Stimulated activated CD4-positive, alpha-beta T cell treated with anti-CD3 and anti-CD28 coated beads, Interleukin-2, amount 100 ng/mL, for 48 hours (primary cell): ENCODE measurements around the gene NEK8.
"Not testable (repeated sequence)": the region's sequence is repeated elsewhere in the genome, so short reads cannot be mapped to it uniquely, and the experiment has no call there.

ENCODE experiments used
- DNase-seq, 2 donors: peaks; one replicate each; pipeline ENCODE4 v3.0.0-alpha.2; 2020

Gene NEK8

GRCh38 chr17:28710861-28711722 lies 17.5 kb upstream of the NEK8 start:
- peak; percentile 92 to 94 for DNase-seq

- DNase-seq, result no peak
These were observed 16.9 kb upstream of the NEK8 start, which contains the start of gene PROCA1 for GRCh38 chr17:28711723-28712031. PROCA1 (minus strand) TSS chr17:28711888; CDS start chr17:28711660, 228 bp downstream.

- DNase-seq, result peak; percentile 53 to 54
These were observed 16.4 kb upstream of the NEK8 start for GRCh38 chr17:28712032-28712704.

GRCh38 chr17:28712705-28713415 lies 15.7 kb upstream of the NEK8 start:
- DNase-seq, result no peak

GRCh38 chr17:28714281-28714680 lies 14.3 kb upstream of the NEK8 start:
- no peak for DNase-seq

GRCh38 chr17:28715217-28715616 lies 13.4 kb upstream of the NEK8 start:
- no peak for DNase-seq

GRCh38 chr17:28716740-28717577 lies 11.6 kb upstream of the NEK8 start:
- DNase-seq, result no peak

- no peak for DNase-seq
These were observed 10.8 kb upstream of the NEK8 start, which contains the start of gene RAB34 for GRCh38 chr17:28717578-28718332. RAB34 (minus strand) TSS chr17:28717868; CDS start chr17:28717266, 602 bp downstream.

GRCh38 chr17:28718333-28719020 lies 10.1 kb upstream of the NEK8 start:
- no peak for DNase-seq

- no peak for DNase-seq
These were observed 9.6 kb upstream of the NEK8 start for GRCh38 chr17:28719021-28719433.

GRCh38 chr17:28720247-28720996 lies 8.2 kb upstream of the NEK8 start:
- no peak for DNase-seq

GRCh38 chr17:28720997-28721329 lies 7.6 kb upstream of the NEK8 start:
- not testable (repeated sequence) for DNase-seq

- no peak for DNase-seq
These were observed 6.0 kb upstream of the NEK8 start for GRCh38 chr17:28722417-28723158.

GRCh38 chr17:28723159-28723835 lies 5.3 kb upstream of the NEK8 start:
- DNase-seq, result no peak

- DNase-seq, result not testable (repeated sequence)
These were observed 4.6 kb upstream of the NEK8 start for GRCh38 chr17:28723836-28724499.

GRCh38 chr17:28724500-28725165 lies 4.0 kb upstream of the NEK8 start:
- no peak for DNase-seq

GRCh38 chr17:28725166-28725659 lies 3.4 kb upstream of the NEK8 start:
- DNase-seq, result no peak
